Measurements from ENCODE around the gene PRAMEF20. TPM values are rescaled to one million over a fixed set of nuclear protein-coding genes. Genes with fewer than 3 reads are reported as not detected.

Gene PRAMEF20
- total and polyA plus RNA-seq, 10 of the 15 experiments (the other 5 are each of a cell fraction or from before 2014, with no cell fraction given): not detected

DNA sequence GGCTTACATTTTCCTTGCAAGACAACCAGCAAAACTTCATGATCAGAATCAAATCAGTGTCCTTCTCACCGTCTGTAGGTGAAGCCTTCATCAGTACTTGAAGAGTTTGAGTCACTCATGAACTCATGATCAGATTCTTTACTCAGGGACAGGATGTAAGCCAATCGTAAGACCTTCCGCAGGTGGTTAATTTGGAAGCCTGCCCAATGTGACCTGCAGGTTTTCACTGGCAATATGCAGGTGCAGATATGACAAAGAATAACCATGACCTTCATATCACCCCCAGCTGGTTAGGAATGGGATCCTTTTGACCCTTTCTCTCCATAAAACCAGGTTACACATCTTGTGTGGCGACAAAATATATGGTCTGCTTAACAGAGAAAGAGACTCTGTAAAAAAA lies 2.4 kb upstream of the PRAMEF20 start:
- RAD21 ChIA-PET (ENCODE audit: unreplicated experiment): no interaction called here
- WGBS (ENCODE audit: insufficient coverage, insufficient replicate concordance, low lambda C conversion rate, missing lambda C conversion rate): 50% methylated on average over 4 of the region's 4 CpGs
- no peaks in the 10 kb centered on the region for H4K20me1 ChIP-seq (ENCODE audit: control insufficient read depth, insufficient read depth)
- DNase-seq (ENCODE audit: low read depth, low spot score): no peak
- in situ Hi-C loops (cut with MboI): no loop called here
- no peak overlapping the region for H3K9ac ChIP-seq (ENCODE audit: control insufficient read depth, insufficient read depth, low read length)
- no peaks in the 10 kb centered on the region for H3K79me2 ChIP-seq (ENCODE audit: control insufficient read depth, insufficient read depth, low read length)
- H3K4me3 ChIP-seq: no peak overlapping the region
- no peak for TF ChIP-seq ZNF274 (IDR thresholded peaks at IDR 0.05; ENCODE audit: insufficient read depth, insufficient read length)
- no peak for TF ChIP-seq BCL11A (IDR thresholded peaks at IDR 0.05; ENCODE audit: low read depth, low read length)
- TF ChIP-seq CBX3 (IDR thresholded peaks at IDR 0.05; ENCODE audit: borderline replicate concordance, low read depth): no peak
- TF ChIP-seq MEF2A (IDR thresholded peaks at IDR 0.05; ENCODE audit: insufficient read depth, low read depth, low read length): no peak
- no peak for ATAC-seq
- no peak for FAIRE-seq
- H2AFZ ChIP-seq (ENCODE audit: control insufficient read depth, low read depth, low read length): no peak overlapping the region
- BruUV-seq (replicated peaks): no TSS peak
- H3K27ac ChIP-seq (ENCODE audit: control insufficient read depth, insufficient read depth): no peak overlapping the region
- no peaks in the 10 kb centered on the region for H3K27me3 ChIP-seq (replicated peaks in 1 of 2; ENCODE audit: control insufficient read depth in 2 of 2, insufficient read depth in 2 of 2, low read length in 1 of 2)
- H3K36me3 ChIP-seq (ENCODE audit: control insufficient read depth in 2 of 2, insufficient read depth in 2 of 2, low read length in 1 of 2): no peaks in the 10 kb centered on the region
- H3K4me1 ChIP-seq (ENCODE audit: control insufficient read depth, insufficient read depth, low read length): no peaks in the 10 kb centered on the region
- SMC1A ChIA-PET (ENCODE audit: uncharacterized antibody, unreplicated experiment): no interaction called here
- intact Hi-C loops (cut with micrococcal nuclease; ENCODE audit: unreplicated experiment): no loop called here
- CTCF ChIA-PET: no interaction called here
- no peak overlapping the region for H3K4me2 ChIP-seq (ENCODE audit: control insufficient read depth, insufficient read depth)
- POLR2A ChIA-PET: interaction anchor here (0.6 kb wide), 1 partner anchor 515 kb away, joined by 3 read pairs; no protein-coding TSS in a partner anchor
- H3K9me3 ChIP-seq (replicated peaks; ENCODE audit: control insufficient read depth, insufficient read depth, low read length): no peaks in the 10 kb centered on the region; the same call in 2 of the 3 replicates

DNA sequence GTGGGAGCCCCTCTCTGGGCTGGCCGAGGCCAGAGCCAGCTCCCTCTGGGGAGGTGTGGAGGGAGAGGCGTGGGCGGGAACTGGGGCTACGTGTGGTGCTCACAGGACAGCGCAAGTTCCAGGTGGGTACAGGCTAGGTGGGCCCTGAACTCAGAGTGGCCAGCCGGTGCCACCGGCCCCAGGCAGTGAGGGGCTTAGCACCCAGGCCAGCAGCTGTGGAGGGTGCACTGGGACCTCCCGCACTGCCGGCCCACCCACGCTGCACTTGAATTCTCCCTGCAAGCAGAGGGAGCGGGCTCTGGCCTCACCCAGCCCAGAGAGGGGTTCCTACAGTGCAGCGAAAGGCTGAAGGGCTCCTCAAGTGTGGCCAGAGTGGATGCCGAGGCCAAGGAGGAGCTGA lies 20.2 kb downstream of the PRAMEF20 start:
- Histone ChIP-seq H3K4me3 (no peak overlapping the region), H4K20me1 (ENCODE audit: control insufficient read depth, insufficient read depth) (no peaks in the 10 kb centered on the region), H3K4me2 (ENCODE audit: control insufficient read depth, insufficient read depth) (no peak overlapping the region), H2AFZ (ENCODE audit: control insufficient read depth, low read depth, low read length) (no peak overlapping the region), H3K27me3 (replicated peaks in 1 of 2; ENCODE audit: control insufficient read depth in 2 of 2, insufficient read depth in 2 of 2, low read length in 1 of 2) (no peaks in the 10 kb centered on the region), H3K36me3 (ENCODE audit: control insufficient read depth in 2 of 2, insufficient read depth in 2 of 2, low read length in 1 of 2) (no peaks in the 10 kb centered on the region), H3K9me3 (replicated peaks; ENCODE audit: control insufficient read depth, insufficient read depth, low read length) (no peaks in the 10 kb centered on the region), H3K9ac (ENCODE audit: control insufficient read depth, insufficient read depth, low read length) (no peak overlapping the region), H3K79me2 (ENCODE audit: control insufficient read depth, insufficient read depth, low read length) (no peaks in the 10 kb centered on the region), H3K4me1 (ENCODE audit: control insufficient read depth, insufficient read depth, low read length) (no peaks in the 10 kb centered on the region), H3K27ac (ENCODE audit: control insufficient read depth, insufficient read depth) (no peak overlapping the region)
- FAIRE-seq: no peak
- SMC1A ChIA-PET (ENCODE audit: uncharacterized antibody, unreplicated experiment): no interaction called here
- in situ Hi-C loops (cut with MboI) (no loop called here), intact Hi-C loops (cut with micrococcal nuclease; ENCODE audit: unreplicated experiment) (no loop called here)
- POLR2A ChIA-PET: no interaction called here
- WGBS (ENCODE audit: insufficient coverage, insufficient replicate concordance, low lambda C conversion rate, missing lambda C conversion rate): 62% methylated on average over 13 of the region's 13 CpGs
- DNase-seq (ENCODE audit: low read depth, low spot score): no peak
- no TSS peak for BruUV-seq (replicated peaks)
- no peak for ATAC-seq
- RAD21 ChIA-PET (ENCODE audit: unreplicated experiment): no interaction called here
- CTCF ChIA-PET: no interaction called here
- no peak for TF ChIP-seq ZNF24 (IDR thresholded peaks at IDR 0.05)
- no peak for TF ChIP-seq PAX8 (IDR thresholded peaks at IDR 0.05)
- TF ChIP-seq, protein P1, sequence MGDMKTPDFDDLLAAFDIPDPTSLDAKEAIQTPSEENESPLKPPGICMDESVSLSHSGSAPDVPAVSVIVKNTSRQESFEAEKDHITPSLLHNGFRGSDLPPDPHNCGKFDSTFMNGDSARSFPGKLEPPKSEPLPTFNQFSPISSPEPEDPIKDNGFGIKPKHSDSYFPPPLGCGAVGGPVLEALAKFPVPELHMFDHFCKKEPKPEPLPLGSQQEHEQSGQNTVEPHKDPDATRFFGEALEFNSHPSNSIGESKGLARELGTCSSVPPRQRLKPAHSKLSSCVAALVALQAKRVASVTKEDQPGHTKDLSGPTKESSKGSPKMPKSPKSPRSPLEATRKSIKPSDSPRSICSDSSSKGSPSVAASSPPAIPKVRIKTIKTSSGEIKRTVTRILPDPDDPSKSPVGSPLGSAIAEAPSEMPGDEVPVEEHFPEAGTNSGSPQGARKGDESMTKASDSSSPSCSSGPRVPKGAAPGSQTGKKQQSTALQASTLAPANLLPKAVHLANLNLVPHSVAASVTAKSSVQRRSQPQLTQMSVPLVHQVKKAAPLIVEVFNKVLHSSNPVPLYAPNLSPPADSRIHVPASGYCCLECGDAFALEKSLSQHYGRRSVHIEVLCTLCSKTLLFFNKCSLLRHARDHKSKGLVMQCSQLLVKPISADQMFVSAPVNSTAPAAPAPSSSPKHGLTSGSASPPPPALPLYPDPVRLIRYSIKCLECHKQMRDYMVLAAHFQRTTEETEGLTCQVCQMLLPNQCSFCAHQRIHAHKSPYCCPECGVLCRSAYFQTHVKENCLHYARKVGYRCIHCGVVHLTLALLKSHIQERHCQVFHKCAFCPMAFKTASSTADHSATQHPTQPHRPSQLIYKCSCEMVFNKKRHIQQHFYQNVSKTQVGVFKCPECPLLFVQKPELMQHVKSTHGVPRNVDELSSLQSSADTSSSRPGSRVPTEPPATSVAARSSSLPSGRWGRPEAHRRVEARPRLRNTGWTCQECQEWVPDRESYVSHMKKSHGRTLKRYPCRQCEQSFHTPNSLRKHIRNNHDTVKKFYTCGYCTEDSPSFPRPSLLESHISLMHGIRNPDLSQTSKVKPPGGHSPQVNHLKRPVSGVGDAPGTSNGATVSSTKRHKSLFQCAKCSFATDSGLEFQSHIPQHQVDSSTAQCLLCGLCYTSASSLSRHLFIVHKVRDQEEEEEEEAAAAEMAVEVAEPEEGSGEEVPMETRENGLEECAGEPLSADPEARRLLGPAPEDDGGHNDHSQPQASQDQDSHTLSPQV (IDR thresholded peaks at IDR 0.05): no peak
- TF ChIP-seq POLR2AphosphoS2 (IDR thresholded peaks at IDR 0.05; ENCODE audit: low read depth, low read length): no peak
- TF ChIP-seq, protein P2, sequence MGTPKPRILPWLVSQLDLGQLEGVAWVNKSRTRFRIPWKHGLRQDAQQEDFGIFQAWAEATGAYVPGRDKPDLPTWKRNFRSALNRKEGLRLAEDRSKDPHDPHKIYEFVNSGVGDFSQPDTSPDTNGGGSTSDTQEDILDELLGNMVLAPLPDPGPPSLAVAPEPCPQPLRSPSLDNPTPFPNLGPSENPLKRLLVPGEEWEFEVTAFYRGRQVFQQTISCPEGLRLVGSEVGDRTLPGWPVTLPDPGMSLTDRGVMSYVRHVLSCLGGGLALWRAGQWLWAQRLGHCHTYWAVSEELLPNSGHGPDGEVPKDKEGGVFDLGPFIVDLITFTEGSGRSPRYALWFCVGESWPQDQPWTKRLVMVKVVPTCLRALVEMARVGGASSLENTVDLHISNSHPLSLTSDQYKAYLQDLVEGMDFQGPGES (IDR thresholded peaks at IDR 0.05): no peak
- no peak for TF ChIP-seq MEF2B (IDR thresholded peaks at IDR 0.05; ENCODE audit: partially characterized antibody, poor library complexity, severe bottlenecking)
- no peak for TF ChIP-seq MEF2A (IDR thresholded peaks at IDR 0.05; ENCODE audit: insufficient read depth, low read depth, low read length)
- TF ChIP-seq BACH1 (IDR thresholded peaks at IDR 0.05; ENCODE audit: borderline replicate concordance): no peak
- no peak for TF ChIP-seq RUNX3 (IDR thresholded peaks at IDR 0.05; ENCODE audit: low read length)
- no peak for TF ChIP-seq LARP7 (IDR thresholded peaks at IDR 0.05)
- TF ChIP-seq SUZ12 (IDR thresholded peaks at IDR 0.05; ENCODE audit: unreplicated experiment): no peak
- TF ChIP-seq PML (IDR thresholded peaks at IDR 0.05; ENCODE audit: low read length): no peak

Data from GM12878 (cell line).